PC-9 (cell line): ENCODE measurements around the gene SIK3.

Experiments used
- EZH2 ChIP-seq: fragments of 200-600 bp; sonication (generic); IDR thresholded peaks from 2 replicates; pipeline ENCODE4 v1.8.0; 2017; ENCODE audit warnings: antibody characterized with exemption, low read depth
- TF ChIP-seq, protein P1 (sequence below): fragments of 200-600 bp; sonication (generic); conservative IDR thresholded peaks from 2 replicates; pipeline ENCODE4 v1.6.1; 2017; ENCODE audit warnings: mixed run types, antibody characterized with exemption, mild to moderate bottlenecking, moderate library complexity

- TF ChIP-seq EZH2: no peak
- TF ChIP-seq, protein P1, sequence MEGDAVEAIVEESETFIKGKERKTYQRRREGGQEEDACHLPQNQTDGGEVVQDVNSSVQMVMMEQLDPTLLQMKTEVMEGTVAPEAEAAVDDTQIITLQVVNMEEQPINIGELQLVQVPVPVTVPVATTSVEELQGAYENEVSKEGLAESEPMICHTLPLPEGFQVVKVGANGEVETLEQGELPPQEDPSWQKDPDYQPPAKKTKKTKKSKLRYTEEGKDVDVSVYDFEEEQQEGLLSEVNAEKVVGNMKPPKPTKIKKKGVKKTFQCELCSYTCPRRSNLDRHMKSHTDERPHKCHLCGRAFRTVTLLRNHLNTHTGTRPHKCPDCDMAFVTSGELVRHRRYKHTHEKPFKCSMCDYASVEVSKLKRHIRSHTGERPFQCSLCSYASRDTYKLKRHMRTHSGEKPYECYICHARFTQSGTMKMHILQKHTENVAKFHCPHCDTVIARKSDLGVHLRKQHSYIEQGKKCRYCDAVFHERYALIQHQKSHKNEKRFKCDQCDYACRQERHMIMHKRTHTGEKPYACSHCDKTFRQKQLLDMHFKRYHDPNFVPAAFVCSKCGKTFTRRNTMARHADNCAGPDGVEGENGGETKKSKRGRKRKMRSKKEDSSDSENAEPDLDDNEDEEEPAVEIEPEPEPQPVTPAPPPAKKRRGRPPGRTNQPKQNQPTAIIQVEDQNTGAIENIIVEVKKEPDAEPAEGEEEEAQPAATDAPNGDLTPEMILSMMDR: no peak
These were observed 134.0 kb downstream of the SIK3 start for GRCh38 chr11:116964269-116964668.
